Kidney (tissue), 14 donors: ENCODE data around the gene MED13L. TPM values are rescaled to one million over a fixed set of nuclear protein-coding genes. Genes with fewer than 3 reads are reported as not detected.

Source experiments
- DNase-seq, 5 donors: peaks; one replicate each; pipeline ENCODE4 v3.0.0-alpha.2; 2013 to 2020
- FAIRE-seq: peaks from 2 replicates; lab custom pipeline; 2012; peaks lifted over from hg19 to GRCh38; lab: Jason Lieb, UNC
- H3K27ac ChIP-seq, 2 donors: one replicate each; pipeline ENCODE4 v1.7.0; 2013; ENCODE audit warnings: low read depth in 2 of 2, low read length in 2 of 2, inconsistent platforms in 1 of 2
- H3K27me3 ChIP-seq: one replicate; pipeline ENCODE4 v1.7.1; 2013; ENCODE audit warnings: low read length, inconsistent platforms; ENCODE audit not compliant: control insufficient read depth, insufficient read depth
- H3K36me3 ChIP-seq, 3 donors: one replicate each; pipeline versions ENCODE4 v1.7.0 to v1.7.1; 2013; ENCODE audit warnings: low read length in 3 of 3, control low read depth in 1 of 3, inconsistent platforms in 1 of 3; ENCODE audit not compliant: insufficient read depth in 3 of 3, control insufficient read depth in 2 of 3
- H3K4me1 ChIP-seq, 3 donors: one replicate each; pipeline versions ENCODE4 v1.7.0 to v1.7.1; 2013; ENCODE audit warnings: low read length in 3 of 3, inconsistent platforms in 1 of 3, low read depth in 1 of 3; ENCODE audit not compliant: control insufficient read depth in 2 of 3, insufficient read depth in 2 of 3
- H3K4me3 ChIP-seq, 3 donors: one replicate each; pipeline versions ENCODE4 v1.7.0 to v1.8.1; 2013; ENCODE audit warnings: low read length in 3 of 3, control low read depth in 1 of 3, inconsistent platforms in 1 of 3
- H3K9ac ChIP-seq, 3 donors: one replicate each; pipeline versions ENCODE4 v1.7.0 to v1.7.1; 2013; ENCODE audit warnings: low read length in 3 of 3, control low read depth in 1 of 3, inconsistent platforms in 1 of 3
- H3K9me3 ChIP-seq, 3 donors: one replicate each; pipeline versions ENCODE4 v1.7.0 to v1.7.1; 2013; ENCODE audit warnings: low read length in 3 of 3, control low read depth in 1 of 3, inconsistent platforms in 1 of 3; ENCODE audit not compliant: control insufficient read depth in 2 of 3, insufficient read depth in 1 of 3
- CTCF ChIP-seq: IDR thresholded peaks from 3 replicates; pipeline ENCODE4 v1.5.1; 2012; ENCODE audit warnings: mild to moderate bottlenecking, moderate library complexity, borderline replicate concordance; ENCODE audit not compliant: insufficient read depth; ENCODE audit errors: extremely low read depth
- intact Hi-C: fragments of 100-400 bp; cut with DNase I; formaldehyde crosslinking; loops from one replicate; pipeline ENCODE4 v1.11.1; 2022
- polyA plus RNA-seq: library from polyadenylated mRNA; stranded (reverse); fragments of 350-450 nt; fragmentation: Illumina TruSeq; extraction: RNeasy Lipid Tissue Mini Kit (QIAGEN cat#74804); gene quantifications from one replicate; pipeline ENCODE4 v1.2.3, GENCODE V29; 2014; ENCODE audit warnings: low read depth, low replicate concordance; ENCODE audit not compliant: insufficient read depth
- total RNA-seq: library from RNA; stranded (reverse); fragmentation: NEBNext Ultra II Directional; extraction: Animal tissue kit (Norgen Biotek cat#: 25700); gene quantifications from one replicate; pipeline ENCODE4 v1.2.1, GENCODE V29; 2021
- donor health status: control.
- donor health status: control.
- donor health status: control.
- donor health status: control.
- donor health status: control.
- donor health status: DM: yes; HTN: yes; CAD: no.
- donor health status: Normal renal cell carcinoma (clear cell type).

The MED13L gene
- total and polyA plus RNA-seq, 2 donors from 2014 or later = 7.1 to 153 TPM

GRCh38 chr12:116068853-116069252 lies 208.6 kb downstream of the MED13L start:
- Histone ChIP-seq H3K4me1 (peaks cover 4 to 12% (median 10%) of the 10 kb centered on the region in 3 donors), H3K9me3 (no peaks in the 10 kb centered on the region), H3K27me3 (no peaks in the 10 kb centered on the region), H3K36me3 (no peaks in the 10 kb centered on the region), H3K4me3 (no peak overlapping the region), H3K9ac (no peak overlapping the region), H3K27ac (no peak overlapping the region)
- DNase-seq (no peak), FAIRE-seq (no peak)
- intact Hi-C loops = no loop called here
- TF ChIP-seq CTCF = no peak

GRCh38 chr12:116068371-116068770 lies 209.1 kb downstream of the MED13L start:
- Histone ChIP-seq H3K9ac (no peak overlapping the region), H3K9me3 (no peaks in the 10 kb centered on the region), H3K27me3 (no peaks in the 10 kb centered on the region), H3K36me3 (no peaks in the 10 kb centered on the region), H3K27ac (no peak overlapping the region), H3K4me1 (peaks cover 4 to 12% (median 10%) of the 10 kb centered on the region in 3 donors), H3K4me3 (no peak overlapping the region)
- DNase-seq (no peak), FAIRE-seq (no peak)
- intact Hi-C loops = no loop called here
- no peak for TF ChIP-seq CTCF

GRCh38 chr12:116067892-116068291 lies 209.6 kb downstream of the MED13L start:
- H3K4me1 ChIP-seq = peaks cover 4 to 12% (median 10%) of the 10 kb centered on the region in 3 donors

More at GRCh38 chr12:116067892-116068291, 209.6 kb downstream of the MED13L start:
- no peaks in the 10 kb centered on the region for H3K27me3 ChIP-seq
- no peak for FAIRE-seq
- H3K9ac ChIP-seq = no peak overlapping the region
- TF ChIP-seq CTCF = no peak
- no peak overlapping the region for H3K4me3 ChIP-seq
- no peak for DNase-seq
- no peak overlapping the region for H3K27ac ChIP-seq
- intact Hi-C loops = no loop called here
- H3K9me3 ChIP-seq = no peaks in the 10 kb centered on the region
- H3K36me3 ChIP-seq = no peaks in the 10 kb centered on the region
